Measurements from ENCODE around the gene ZFP36L2. TPM values are rescaled to one million over a fixed set of nuclear protein-coding genes. Genes with fewer than 3 reads are reported as not detected.

ZFP36L2 gene
- total and polyA plus RNA-seq, 11 donors = 28.8 to 94.4 (median 38.5) TPM

DNA sequence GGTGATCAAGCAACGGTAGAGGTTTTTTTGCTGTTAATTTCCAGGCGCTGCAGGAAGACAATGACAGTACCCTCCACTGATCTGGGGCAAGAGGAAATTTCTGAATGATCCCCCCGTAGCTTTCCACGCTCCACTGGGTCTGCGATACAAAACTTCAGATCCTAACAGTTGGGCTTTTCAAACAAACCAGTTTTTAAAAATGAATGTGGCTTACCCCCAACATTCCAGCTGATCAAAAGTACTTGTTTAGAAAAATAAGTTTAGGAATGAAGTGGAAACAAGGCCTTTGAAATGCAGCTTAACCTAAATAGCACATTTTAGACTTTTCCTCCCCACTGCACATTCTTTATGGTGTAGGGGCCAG is 5.7 kb downstream of the ZFP36L2 start:
- peak overlapping the region in 11 of 12 donors; percentile 1 to 97 (median 80) for H3K4me3 ChIP-seq
- WGBS, 4 donors = 21 to 29% (median 26%) methylated on average over 5 of the region's 5 CpGs
- ATAC-seq = no peak
- H3K27me3 ChIP-seq = no peaks in the 10 kb centered on the region
- H3K9me3 ChIP-seq = no peaks in the 10 kb centered on the region
- DNase-seq = no peak
- H3K4me1 ChIP-seq = peaks cover 6 to 86% (median 62%) of the 10 kb centered on the region in 12 donors
- peaks cover 0 to 40% (median 34%) of the 10 kb centered on the region in 9 donors for H3K36me3 ChIP-seq
- TF ChIP-seq POLR2A (IDR thresholded peaks at IDR 0.05) (no peak), CTCF (IDR thresholded peaks at IDR 0.05) (no peak)
- intact Hi-C loops (cut with DNase I) = loop anchor here in 4 of 10 donors (5.0 to 10.0 kb wide), 4 partner anchors 138 to 268 kb away; no protein-coding TSS in a partner anchor
- H3K27ac ChIP-seq = peak overlapping the region; percentile 96 to 99 (median 99)

- H3K4me3 ChIP-seq = peak overlapping the region; percentile 11 to 97 (median 80)
- H3K36me3 ChIP-seq = peaks cover 0 to 37% (median 32%) of the 10 kb centered on the region in 9 donors
- WGBS, 4 donors = 1 to 3% (median 2%) methylated on average over 10 of the region's 10 CpGs
- H3K4me1 ChIP-seq = peaks cover 6 to 89% (median 63%) of the 10 kb centered on the region in 12 donors
- TF ChIP-seq POLR2A (IDR thresholded peaks at IDR 0.05) = no peak
- TF ChIP-seq CTCF (IDR thresholded peaks at IDR 0.05) = peak in 1 of 12 donors; percentile 3
- intact Hi-C loops (cut with DNase I) = loop anchor here in 4 of 10 donors (5.0 to 10.0 kb wide), 4 partner anchors 138 to 268 kb away; no protein-coding TSS in a partner anchor
- no peaks in the 10 kb centered on the region for H3K27me3 ChIP-seq
- peak overlapping the region; percentile 96 to 99 (median 99) for H3K27ac ChIP-seq
- no peaks in the 10 kb centered on the region for H3K9me3 ChIP-seq
- DNase-seq = no peak
- peak in 1 of 4 donors; percentile 4 for ATAC-seq
These were observed 6.1 kb downstream of the ZFP36L2 start for GRCh38 chr2:43220229-43220751.

GRCh38 chr2:43219383-43220228 is 6.8 kb downstream of the ZFP36L2 start:
- H3K9me3 ChIP-seq = no peaks in the 10 kb centered on the region
- peak in 3 of 12 donors; percentile 18 to 30 (median 25) for TF ChIP-seq CTCF (IDR thresholded peaks at IDR 0.05)
- peak in 1 of 2 donors; percentile 43 for TF ChIP-seq POLR2A (IDR thresholded peaks at IDR 0.05)

More at GRCh38 chr2:43219383-43220228, 6.8 kb downstream of the ZFP36L2 start:
- WGBS, 4 donors = 2 to 3% (median 2%) methylated on average over 29 to 35 of the region's 35 CpGs
- intact Hi-C loops (cut with DNase I) = loop anchor here in 9 of 10 donors (5.0 to 10.0 kb wide), 9 partner anchors 37 to 267 kb away; no protein-coding TSS in a partner anchor
- H3K27me3 ChIP-seq = no peaks in the 10 kb centered on the region
- peak; percentile 91 to 95 (median 93) for DNase-seq
- H3K36me3 ChIP-seq = peaks cover 0 to 30% (median 25%) of the 10 kb centered on the region in 9 donors
- peak overlapping the region; percentile 11 to 97 (median 80) for H3K4me3 ChIP-seq
- H3K27ac ChIP-seq = peak overlapping the region; percentile 96 to 99 (median 99)
- peak; percentile 66 to 86 (median 80) for ATAC-seq
- peaks cover 6 to 83% (median 61%) of the 10 kb centered on the region in 12 donors for H3K4me1 ChIP-seq

Data from heart left ventricle (tissue), 16 donors.